ENCODE measurements around the gene ATP6V1G3.

Gene ATP6V1G3

DNA sequence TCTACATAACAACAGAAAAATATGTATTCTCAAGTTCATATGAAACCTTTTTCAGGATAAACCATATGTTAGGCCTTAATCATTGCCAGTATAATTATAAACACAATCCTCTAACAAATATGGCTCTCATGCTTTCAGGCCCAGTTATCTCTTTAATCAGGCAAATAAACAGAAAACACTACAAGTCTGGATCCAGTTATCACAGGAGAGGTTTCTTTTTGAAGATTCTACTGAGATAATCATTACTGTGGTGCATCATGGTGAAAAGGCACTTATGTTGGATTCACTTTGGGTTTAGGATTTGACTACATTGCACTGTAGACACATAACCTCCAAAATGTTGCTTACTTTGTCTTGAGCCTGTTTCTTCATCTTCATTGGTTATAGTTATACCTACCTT is 8.4 kb upstream of the ATP6V1G3 start:
- Mint-ChIP-seq H3K9me3 (no peaks in the 10 kb centered on the region), H3K27ac (no peak overlapping the region), H3K36me3 (ENCODE audit: low read depth) (no peaks in the 10 kb centered on the region), H3K27me3 (ENCODE audit: low read depth, poor library complexity) (peaks cover 4% of the 10 kb centered on the region), H3K4me1 (no peaks in the 10 kb centered on the region), H3K4me3 (no peak overlapping the region)
- TF ChIP-seq, protein P1, sequence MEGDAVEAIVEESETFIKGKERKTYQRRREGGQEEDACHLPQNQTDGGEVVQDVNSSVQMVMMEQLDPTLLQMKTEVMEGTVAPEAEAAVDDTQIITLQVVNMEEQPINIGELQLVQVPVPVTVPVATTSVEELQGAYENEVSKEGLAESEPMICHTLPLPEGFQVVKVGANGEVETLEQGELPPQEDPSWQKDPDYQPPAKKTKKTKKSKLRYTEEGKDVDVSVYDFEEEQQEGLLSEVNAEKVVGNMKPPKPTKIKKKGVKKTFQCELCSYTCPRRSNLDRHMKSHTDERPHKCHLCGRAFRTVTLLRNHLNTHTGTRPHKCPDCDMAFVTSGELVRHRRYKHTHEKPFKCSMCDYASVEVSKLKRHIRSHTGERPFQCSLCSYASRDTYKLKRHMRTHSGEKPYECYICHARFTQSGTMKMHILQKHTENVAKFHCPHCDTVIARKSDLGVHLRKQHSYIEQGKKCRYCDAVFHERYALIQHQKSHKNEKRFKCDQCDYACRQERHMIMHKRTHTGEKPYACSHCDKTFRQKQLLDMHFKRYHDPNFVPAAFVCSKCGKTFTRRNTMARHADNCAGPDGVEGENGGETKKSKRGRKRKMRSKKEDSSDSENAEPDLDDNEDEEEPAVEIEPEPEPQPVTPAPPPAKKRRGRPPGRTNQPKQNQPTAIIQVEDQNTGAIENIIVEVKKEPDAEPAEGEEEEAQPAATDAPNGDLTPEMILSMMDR (IDR thresholded peaks at IDR 0.05) = no peak
- no peak for DNase-seq

DNA sequence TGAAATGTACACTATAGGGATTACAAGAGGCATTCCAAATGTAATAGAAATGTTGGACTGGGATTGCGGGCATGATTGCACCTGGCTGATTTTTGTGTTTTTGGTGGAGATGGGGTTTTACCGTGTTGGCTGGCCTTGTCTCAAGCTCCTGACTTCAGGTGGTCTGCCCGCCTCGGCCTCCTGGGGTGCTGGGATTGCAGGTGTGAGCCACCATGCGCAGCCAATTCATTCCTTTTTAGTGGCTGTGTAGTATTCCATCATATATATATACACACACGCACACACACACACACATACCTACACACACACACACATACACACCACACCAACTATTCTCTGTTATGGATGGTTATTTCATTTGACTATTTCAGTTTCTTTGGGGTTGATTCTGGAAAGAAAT is 4.7 kb upstream of the ATP6V1G3 start:
- Mint-ChIP-seq H3K36me3 (ENCODE audit: low read depth) (no peaks in the 10 kb centered on the region), H3K9me3 (no peaks in the 10 kb centered on the region), H3K27ac (no peak overlapping the region), H3K4me3 (no peak overlapping the region), H3K4me1 (no peaks in the 10 kb centered on the region), H3K27me3 (ENCODE audit: low read depth, poor library complexity) (peaks cover 4% of the 10 kb centered on the region)
- TF ChIP-seq, protein P1 (IDR thresholded peaks at IDR 0.05) = no peak
- DNase-seq = no peak

DNA sequence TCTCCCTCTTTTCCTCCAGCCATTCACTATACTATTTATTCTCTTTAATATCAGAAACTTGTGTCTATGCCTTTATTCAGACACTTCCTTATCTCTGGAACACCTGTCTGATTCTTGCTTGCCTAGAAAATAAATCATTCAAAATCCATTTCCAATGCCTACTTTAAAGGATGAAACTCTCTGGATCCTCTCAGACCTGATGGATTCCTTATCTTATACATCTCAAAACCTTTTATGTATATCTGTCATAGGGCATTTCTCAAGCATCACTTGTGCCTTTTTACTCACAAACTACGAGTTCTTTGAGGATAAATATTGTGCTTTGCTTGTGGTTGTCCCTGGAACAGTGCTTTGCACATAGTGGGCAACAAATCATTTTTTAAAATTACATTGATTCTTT is 3.8 kb upstream of the ATP6V1G3 start:
- no peak overlapping the region for H3K4me3 Mint-ChIP-seq
- TF ChIP-seq, protein P1 (IDR thresholded peaks at IDR 0.05) = no peak
- peaks cover 4% of the 10 kb centered on the region for H3K27me3 Mint-ChIP-seq (ENCODE audit: low read depth, poor library complexity)
- H3K27ac Mint-ChIP-seq = no peak overlapping the region
- H3K9me3 Mint-ChIP-seq = no peaks in the 10 kb centered on the region
- H3K4me1 Mint-ChIP-seq = no peaks in the 10 kb centered on the region
- no peak for DNase-seq
- H3K36me3 Mint-ChIP-seq (ENCODE audit: low read depth) = no peaks in the 10 kb centered on the region

DNA sequence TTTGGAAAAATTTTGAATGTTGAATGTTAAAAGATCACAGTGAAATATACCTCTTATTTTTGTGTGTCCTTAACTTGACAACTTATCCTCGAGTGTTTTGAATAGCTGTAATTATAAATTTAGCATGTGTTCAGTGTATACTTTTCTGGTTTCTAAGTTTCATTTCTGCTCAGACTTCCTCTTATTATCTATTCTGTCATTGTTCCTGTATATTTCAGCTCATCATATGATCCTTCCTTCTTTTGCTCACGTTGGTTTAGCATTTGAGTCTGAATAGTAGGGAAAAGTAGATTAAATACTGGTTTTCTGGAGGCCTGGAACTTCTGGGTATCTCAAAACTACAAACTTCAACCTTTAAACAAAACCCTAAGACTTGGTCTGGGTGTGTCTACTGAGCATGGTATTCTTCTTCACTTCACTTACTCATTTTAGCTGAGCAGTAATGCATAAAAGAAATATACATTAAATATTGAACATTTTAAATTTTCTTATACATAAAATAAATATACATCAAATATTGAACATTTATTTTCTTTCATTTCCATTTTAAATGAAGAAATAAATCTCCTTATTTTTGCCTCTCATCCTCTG is 3.3 kb upstream of the ATP6V1G3 start:
- Mint-ChIP-seq H3K4me1 (no peaks in the 10 kb centered on the region), H3K36me3 (ENCODE audit: low read depth) (no peaks in the 10 kb centered on the region), H3K27me3 (ENCODE audit: low read depth, poor library complexity) (peaks cover 4% of the 10 kb centered on the region), H3K9me3 (no peaks in the 10 kb centered on the region), H3K27ac (no peak overlapping the region), H3K4me3 (no peak overlapping the region)
- TF ChIP-seq, protein P1 (IDR thresholded peaks at IDR 0.05) = no peak
- no peak for DNase-seq

DNA sequence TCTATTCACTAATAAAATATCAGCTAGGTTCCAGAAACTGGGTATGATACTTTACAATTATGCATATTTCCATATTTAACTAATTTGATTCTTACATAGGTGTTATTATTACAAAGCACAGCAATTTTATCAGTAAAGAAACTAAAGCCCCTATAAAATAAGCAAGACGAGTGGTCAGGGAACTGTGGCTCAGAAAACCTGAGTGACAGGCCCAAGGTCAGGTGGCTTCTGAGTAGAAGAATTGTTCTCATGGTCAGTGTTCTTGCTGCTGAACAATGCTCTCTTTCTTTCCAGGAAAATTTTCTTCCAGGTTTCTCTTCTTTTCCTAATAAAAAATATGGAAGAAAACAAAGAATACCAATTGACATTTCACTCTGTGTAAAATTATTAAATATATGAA is 2.2 kb upstream of the ATP6V1G3 start:
- TF ChIP-seq, protein P1 (IDR thresholded peaks at IDR 0.05) = no peak
- Mint-ChIP-seq H3K36me3 (ENCODE audit: low read depth) (no peaks in the 10 kb centered on the region), H3K4me3 (no peak overlapping the region), H3K27ac (no peak overlapping the region), H3K9me3 (no peaks in the 10 kb centered on the region), H3K27me3 (ENCODE audit: low read depth, poor library complexity) (peaks cover 4% of the 10 kb centered on the region), H3K4me1 (no peaks in the 10 kb centered on the region)
- no peak for DNase-seq

DNA sequence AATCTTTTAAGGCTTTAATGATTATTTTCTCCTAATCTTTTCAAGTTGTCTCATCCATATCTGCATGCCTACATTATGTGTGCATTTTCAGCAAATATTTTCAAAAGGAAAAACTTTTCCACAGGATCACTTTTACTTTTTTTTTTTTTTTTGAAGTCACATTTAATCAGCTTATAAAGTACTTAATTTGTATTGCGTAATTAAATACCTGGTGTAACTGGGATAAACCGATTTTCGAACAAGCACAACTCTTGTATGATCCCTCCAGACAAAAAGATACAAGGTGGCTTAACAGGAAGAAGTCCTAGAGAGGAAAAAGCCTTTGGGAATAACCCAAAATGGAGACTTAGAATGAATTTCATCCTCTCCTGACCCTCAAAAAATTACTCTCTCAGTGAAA is 1.3 kb upstream of the ATP6V1G3 start:
- Mint-ChIP-seq H3K27me3 (ENCODE audit: low read depth, poor library complexity) (no peaks in the 10 kb centered on the region), H3K4me1 (no peaks in the 10 kb centered on the region), H3K27ac (no peak overlapping the region), H3K9me3 (no peaks in the 10 kb centered on the region), H3K4me3 (no peak overlapping the region), H3K36me3 (ENCODE audit: low read depth) (no peaks in the 10 kb centered on the region)
- TF ChIP-seq, protein P1 (IDR thresholded peaks at IDR 0.05) = no peak
- DNase-seq = no peak
